Measurements from ENCODE around the gene RAD9A.

Gene RAD9A

DNA sequence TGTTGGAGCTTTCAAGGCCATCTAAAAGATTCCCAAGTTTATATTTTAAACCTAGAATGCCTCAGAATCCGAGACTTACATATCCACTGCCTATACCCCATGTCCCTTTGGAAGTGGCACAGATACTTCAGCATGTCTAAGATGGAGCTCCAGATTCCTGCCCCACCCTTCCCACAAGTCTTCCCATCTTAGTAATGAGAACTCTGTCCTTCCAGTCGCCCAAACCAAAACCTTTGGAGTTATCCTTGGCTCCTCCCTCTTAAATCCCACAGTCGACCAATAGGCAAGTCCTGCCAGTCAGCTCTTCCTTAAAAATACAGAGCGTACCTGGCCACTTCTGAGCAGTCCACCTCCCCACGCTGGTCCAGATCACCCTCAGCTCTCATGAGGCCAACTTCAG is 42.8 kb upstream of the RAD9A start:
- CTCF ChIA-PET: interaction anchor here (0.5 to 11.6 kb wide), 2 partner anchors 33 to 1239 kb away, joined by 4 to 182 read pairs; no protein-coding TSS in a partner anchor
- no peak for DNase-seq (ENCODE audit: extremely low spot score)
- POLR2A ChIA-PET: interaction anchor here (0.9 kb wide), 1 partner anchor 32 kb away, joined by 4 read pairs; no protein-coding TSS in a partner anchor
- TF ChIP-seq SUZ12 (IDR thresholded peaks at IDR 0.05) (no peak), FOXM1 (IDR thresholded peaks at IDR 0.05; ENCODE audit: borderline replicate concordance) (no peak)

DNA sequence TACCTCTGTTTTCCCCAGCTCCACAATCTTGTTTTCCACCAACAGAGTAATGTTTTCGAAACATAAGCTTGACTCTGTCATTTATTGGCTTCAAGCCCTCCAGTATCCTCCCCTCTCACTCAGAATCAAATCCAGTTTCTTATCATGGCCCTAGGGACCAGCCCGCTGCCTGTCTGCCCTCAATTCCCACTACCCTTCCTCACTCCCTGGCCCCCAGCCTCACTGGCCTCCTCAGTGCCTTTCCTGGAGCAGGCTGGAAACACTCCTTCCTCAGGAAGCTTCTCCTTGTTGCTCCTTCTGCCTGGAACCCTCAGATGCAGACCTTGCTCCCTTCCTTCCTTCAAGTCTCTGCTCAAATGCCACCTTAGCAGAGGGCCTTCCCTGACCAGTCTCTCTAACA is 42.3 kb upstream of the RAD9A start:
- TF ChIP-seq LEF1 (IDR thresholded peaks at IDR 0.05; ENCODE audit: borderline replicate concordance): no peak
- TF ChIP-seq, protein P1, sequence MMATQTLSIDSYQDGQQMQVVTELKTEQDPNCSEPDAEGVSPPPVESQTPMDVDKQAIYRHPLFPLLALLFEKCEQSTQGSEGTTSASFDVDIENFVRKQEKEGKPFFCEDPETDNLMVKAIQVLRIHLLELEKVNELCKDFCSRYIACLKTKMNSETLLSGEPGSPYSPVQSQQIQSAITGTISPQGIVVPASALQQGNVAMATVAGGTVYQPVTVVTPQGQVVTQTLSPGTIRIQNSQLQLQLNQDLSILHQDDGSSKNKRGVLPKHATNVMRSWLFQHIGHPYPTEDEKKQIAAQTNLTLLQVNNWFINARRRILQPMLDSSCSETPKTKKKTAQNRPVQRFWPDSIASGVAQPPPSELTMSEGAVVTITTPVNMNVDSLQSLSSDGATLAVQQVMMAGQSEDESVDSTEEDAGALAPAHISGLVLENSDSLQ (IDR thresholded peaks at IDR 0.05): no peak
- TF ChIP-seq ELF4 (IDR thresholded peaks at IDR 0.05): no peak
- TF ChIP-seq ARNT (IDR thresholded peaks at IDR 0.05): no peak
- TF ChIP-seq BHLHE40 (IDR thresholded peaks at IDR 0.05; ENCODE audit: borderline replicate concordance): no peak
- TF ChIP-seq NFRKB (IDR thresholded peaks at IDR 0.05): no peak
- no peak for TF ChIP-seq FOXK2 (IDR thresholded peaks at IDR 0.05)
- TF ChIP-seq HDGF (IDR thresholded peaks at IDR 0.05; ENCODE audit: borderline replicate concordance): no peak
- no peak for TF ChIP-seq FOXA1 (IDR thresholded peaks at IDR 0.05)
- no peak for TF ChIP-seq ZNF384 (IDR thresholded peaks at IDR 0.05)
- TF ChIP-seq TARDBP (IDR thresholded peaks at IDR 0.05): no peak
- TF ChIP-seq SP1 (IDR thresholded peaks at IDR 0.05): no peak
- no peak for TF ChIP-seq L3MBTL2 (conservative IDR thresholded peaks at IDR 0.05)
- no peak for TF ChIP-seq SUZ12 (IDR thresholded peaks at IDR 0.05)
- no peak for TF ChIP-seq FOXM1 (IDR thresholded peaks at IDR 0.05; ENCODE audit: borderline replicate concordance)
- TF ChIP-seq CTBP1 (IDR thresholded peaks at IDR 0.05; ENCODE audit: borderline replicate concordance): no peak
- CTCF ChIA-PET: interaction anchor here (0.5 to 11.6 kb wide), 2 partner anchors 33 to 1239 kb away, joined by 4 to 182 read pairs; no protein-coding TSS in a partner anchor
- POLR2A ChIA-PET: interaction anchor here (0.9 kb wide), 1 partner anchor 32 kb away, joined by 4 read pairs; no protein-coding TSS in a partner anchor
- DNase-seq (ENCODE audit: extremely low spot score): peak; percentile 3

DNA sequence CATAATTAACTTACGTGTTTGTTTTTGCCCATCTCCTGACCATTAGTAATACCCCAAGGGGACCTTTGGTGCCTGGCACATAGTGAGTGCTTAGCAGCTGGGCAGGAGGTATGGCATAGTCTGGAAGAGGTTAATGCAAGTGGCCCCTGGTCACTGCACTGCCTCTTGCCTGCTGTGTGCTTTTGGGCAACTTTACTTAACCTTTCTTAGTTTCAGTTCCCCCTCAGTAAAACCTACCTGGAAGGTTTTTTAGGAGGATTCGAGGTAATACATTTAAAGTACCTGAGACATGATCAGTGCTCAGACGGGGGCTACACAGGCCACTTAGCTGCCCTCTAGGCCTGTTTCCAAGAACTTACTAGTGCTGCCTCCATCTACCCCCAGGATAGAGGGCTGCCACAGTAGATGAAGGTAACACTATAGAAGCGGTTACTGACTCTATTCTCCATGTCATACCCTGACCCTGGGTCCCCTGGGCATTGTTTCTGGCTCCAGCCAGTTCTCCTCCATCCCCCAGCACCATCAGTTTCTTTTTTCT is 41.8 kb upstream of the RAD9A start:
- CTCF ChIA-PET: interaction anchor here (0.7 to 11.6 kb wide), 4 partner anchors 17 to 34 kb away, joined by 3 to 182 read pairs (median 4); no protein-coding TSS in a partner anchor
- POLR2A ChIA-PET: no interaction called here
- TF ChIP-seq TARDBP (IDR thresholded peaks at IDR 0.05): no peak
- TF ChIP-seq BHLHE40 (IDR thresholded peaks at IDR 0.05; ENCODE audit: borderline replicate concordance): no peak
- TF ChIP-seq L3MBTL2 (conservative IDR thresholded peaks at IDR 0.05): no peak
- TF ChIP-seq HDGF (IDR thresholded peaks at IDR 0.05; ENCODE audit: borderline replicate concordance): no peak
- TF ChIP-seq ARNT (IDR thresholded peaks at IDR 0.05): no peak
- no peak for TF ChIP-seq ELF4 (IDR thresholded peaks at IDR 0.05)
- TF ChIP-seq SP1 (IDR thresholded peaks at IDR 0.05): no peak
- no peak for TF ChIP-seq ZNF384 (IDR thresholded peaks at IDR 0.05)
- no peak for TF ChIP-seq FOXM1 (IDR thresholded peaks at IDR 0.05; ENCODE audit: borderline replicate concordance)
- TF ChIP-seq FOXK2 (IDR thresholded peaks at IDR 0.05): no peak
- TF ChIP-seq FOXA1 (IDR thresholded peaks at IDR 0.05): no peak
- TF ChIP-seq SUZ12 (IDR thresholded peaks at IDR 0.05): no peak
- no peak for TF ChIP-seq LEF1 (IDR thresholded peaks at IDR 0.05; ENCODE audit: borderline replicate concordance)
- TF ChIP-seq CTBP1 (IDR thresholded peaks at IDR 0.05; ENCODE audit: borderline replicate concordance): no peak
- no peak for TF ChIP-seq NFRKB (IDR thresholded peaks at IDR 0.05)
- TF ChIP-seq, protein P1 (IDR thresholded peaks at IDR 0.05): no peak
- no peak for DNase-seq (ENCODE audit: extremely low spot score)

DNA sequence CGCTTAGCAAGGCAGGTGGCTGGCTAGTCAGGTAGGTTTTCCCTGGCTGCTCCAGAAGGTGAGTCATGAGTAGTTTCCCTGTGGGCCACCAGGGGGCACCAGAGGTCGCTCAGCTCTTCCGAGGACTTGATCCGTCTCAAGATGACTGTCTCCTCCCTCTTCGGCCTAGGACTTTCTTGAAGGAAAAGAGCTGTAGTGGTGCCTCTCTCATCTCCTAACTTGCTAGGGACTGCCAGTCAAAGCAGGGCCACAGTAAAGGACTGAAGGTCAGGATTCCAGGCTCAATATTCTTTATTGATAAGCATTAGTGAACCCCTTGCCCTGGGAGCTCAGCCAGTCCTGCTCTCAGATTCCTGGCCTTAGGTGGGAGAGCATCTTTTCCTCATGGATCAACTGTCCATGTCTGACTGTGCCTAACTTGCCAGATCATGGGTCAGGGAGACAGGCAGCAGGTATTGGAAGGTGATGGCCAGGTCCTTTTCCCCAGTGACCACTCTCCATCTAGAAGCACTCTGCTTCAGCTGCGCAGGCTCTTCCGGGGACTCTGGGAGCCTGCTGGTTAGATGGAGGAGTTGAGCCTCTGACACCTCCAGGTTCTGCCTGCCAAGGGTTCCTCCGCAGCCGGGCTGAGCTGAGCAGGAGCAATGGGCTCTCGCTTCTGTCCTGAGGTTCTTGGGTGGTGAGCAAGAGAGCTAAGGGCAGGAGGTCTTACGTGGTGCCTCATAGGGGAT is 40.3 kb upstream of the RAD9A start:
- ChIA-PET POLR2A (interaction anchor here (0.8 to 1.4 kb wide), 4 partner anchors 22 to 63 kb away, joined by 3 to 6 read pairs (median 4); partner anchors contain the start of gene PPP1CA), CTCF (interaction anchor here (0.5 to 11.6 kb wide), 18 partner anchors 9 to 1235 kb away, joined by 3 to 182 read pairs (median 4); partner anchors contain the start of genes ANKRD13D and PPP1CA)
- no peak for TF ChIP-seq FOXM1 (IDR thresholded peaks at IDR 0.05; ENCODE audit: borderline replicate concordance)
- TF ChIP-seq TARDBP (IDR thresholded peaks at IDR 0.05): no peak
- no peak for TF ChIP-seq LEF1 (IDR thresholded peaks at IDR 0.05; ENCODE audit: borderline replicate concordance)
- TF ChIP-seq BHLHE40 (IDR thresholded peaks at IDR 0.05; ENCODE audit: borderline replicate concordance): no peak
- peak; percentile 84 for DNase-seq (ENCODE audit: extremely low spot score)

DNA sequence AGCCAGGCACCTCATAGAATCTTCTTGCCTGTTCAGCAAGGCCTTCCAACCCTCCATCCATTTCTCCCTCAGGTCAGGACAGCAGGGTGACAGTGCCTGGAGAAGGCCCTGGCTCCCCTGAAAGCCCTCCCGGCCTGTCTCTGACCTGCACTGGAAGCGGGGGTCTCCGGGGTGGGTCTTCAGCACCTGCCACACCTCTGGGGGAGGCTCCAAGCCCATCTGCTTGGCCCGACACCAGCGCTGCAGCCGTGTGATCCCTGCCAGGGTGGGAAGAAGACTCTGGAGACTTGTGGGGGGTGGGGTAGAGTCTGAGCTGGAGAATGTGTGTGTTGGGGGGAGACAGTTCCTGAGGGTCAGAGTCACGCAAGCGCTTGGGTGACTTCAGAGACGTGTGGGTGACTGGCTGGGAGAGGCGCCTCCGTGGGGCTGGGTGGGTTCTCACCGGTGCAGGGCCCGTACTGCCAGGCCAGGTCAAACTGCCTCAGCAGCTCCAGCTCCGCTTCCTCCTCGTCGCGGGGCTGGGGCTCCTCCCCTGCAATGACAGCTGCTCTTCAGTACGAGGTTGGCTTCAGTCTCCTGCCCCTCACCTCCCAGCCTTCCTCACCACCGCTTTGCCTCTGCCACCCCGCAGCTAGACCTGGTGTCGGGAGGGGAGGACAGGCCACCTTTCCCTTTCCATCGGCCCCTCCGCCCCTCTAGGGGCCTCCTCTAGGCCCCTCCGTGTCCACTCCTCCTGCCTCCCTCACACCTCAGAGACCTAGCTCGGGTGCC is 39.1 kb upstream of the RAD9A start:
- CTCF ChIA-PET: interaction anchor here (0.6 to 11.6 kb wide), 5 partner anchors 29 to 360 kb away, joined by 3 to 182 read pairs (median 3); partner anchors contain the start of gene GRK2
- POLR2A ChIA-PET: interaction anchor here (0.8 to 2.2 kb wide), 8 partner anchors 17 to 35 kb away, joined by 3 to 9 read pairs (median 4); no protein-coding TSS in a partner anchor
- no peak for DNase-seq (ENCODE audit: extremely low spot score)
- TF ChIP-seq BHLHE40 (IDR thresholded peaks at IDR 0.05; ENCODE audit: borderline replicate concordance) (no peak), LEF1 (IDR thresholded peaks at IDR 0.05; ENCODE audit: borderline replicate concordance) (no peak), FOXK2 (IDR thresholded peaks at IDR 0.05) (no peak), ZNF384 (IDR thresholded peaks at IDR 0.05) (no peak), TARDBP (IDR thresholded peaks at IDR 0.05) (no peak), ELF4 (IDR thresholded peaks at IDR 0.05) (no peak), ARNT (IDR thresholded peaks at IDR 0.05) (no peak)

Measured in HEK293T (cell line).